OCI-LY7 (cell line): ENCODE data around the gene FAM193B. TPM values are rescaled to one million over a fixed set of nuclear protein-coding genes. Genes with fewer than 3 reads are reported as not detected.
A peak's percentile ranks its signal among the peaks of the same experiment; 100 is the strongest.

Experiments used
- BruUV-seq: library from RNA; stranded (reverse); fragments of 400-500 nt; replicated peaks from 2 replicates; lab custom pipeline; 2021; lab: Mats Ljungman, UMichigan
- CTCF ChIA-PET: fragments of 300-600 bp; sonication (Branson Sonifier 250); formaldehyde crosslinking; loops from one replicate; lab custom pipeline; 2022; ENCODE audit warnings: antibody characterized with exemption; ENCODE audit not compliant: unreplicated experiment; lab: Charles Lee
- POLR2A ChIA-PET: fragments of 300-600 bp; sonication (Branson Sonifier 250); formaldehyde crosslinking; loops from one replicate; lab custom pipeline; 2022; ENCODE audit warnings: antibody characterized with exemption; lab: Charles Lee
- DNase-seq: peaks from one replicate; pipeline ENCODE4 v3.0.0-alpha.2; 2015; ENCODE audit warnings: low spot score
- H2AFZ ChIP-seq: fragments of 200-600 bp; sonication (generic), shearing (Covaris generic); 2 replicates; pipeline ENCODE4 v1.6.1; 2014; ENCODE audit warnings: mild to moderate bottlenecking, antibody characterized with exemption, low read length, moderate library complexity
- H3K27ac ChIP-seq: fragments of 200-600 bp; sonication (generic); 2 replicates; pipeline ENCODE4 v1.5.1; 2014; ENCODE audit warnings: mixed run types, low read depth, mild to moderate bottlenecking, moderate library complexity, low read length, inconsistent platforms; ENCODE audit not compliant: poor library complexity, severe bottlenecking
- H3K36me3 ChIP-seq: fragments of 200-600 bp; sonication (generic); 2 replicates; pipeline ENCODE4 v1.6.1; 2014; ENCODE audit warnings: mild to moderate bottlenecking, antibody characterized with exemption, low read length, moderate library complexity, mixed read lengths; ENCODE audit not compliant: insufficient read depth
- H3K4me1 ChIP-seq: fragments of 200-600 bp; sonication (generic); 2 replicates; pipeline ENCODE4 v1.5.1; 2014; ENCODE audit warnings: mild to moderate bottlenecking, low read length; ENCODE audit not compliant: insufficient read depth, poor library complexity, severe bottlenecking
- H3K4me2 ChIP-seq: fragments of 200-600 bp; sonication (generic); 2 replicates; pipeline ENCODE4 v1.6.1; 2014; ENCODE audit warnings: mild to moderate bottlenecking, low read length
- H3K4me3 ChIP-seq: fragments of 200-600 bp; sonication (generic); 2 replicates; pipeline ENCODE4 v1.5.1; 2014; ENCODE audit warnings: mild to moderate bottlenecking, low read depth, low read length; ENCODE audit not compliant: poor library complexity, severe bottlenecking
- H3K79me2 ChIP-seq: fragments of 200-600 bp; sonication (generic); 2 replicates; pipeline ENCODE4 v1.6.1; 2016; ENCODE audit warnings: low read depth, mild to moderate bottlenecking, low read length, moderate library complexity, mixed read lengths; ENCODE audit not compliant: insufficient read depth
- H3K9me2 ChIP-seq: fragments of 200-600 bp; sonication (generic); 2 replicates; pipeline ENCODE4 v1.6.1; 2016; ENCODE audit warnings: mild to moderate bottlenecking, low read length, mixed read lengths; ENCODE audit not compliant: insufficient read depth
- H3K9me3 ChIP-seq: fragments of 200-600 bp; sonication (generic); 2 replicates; pipeline ENCODE4 v1.6.1; 2014; ENCODE audit warnings: mild to moderate bottlenecking, mixed run types, low read length, mixed read lengths
- H4K20me1 ChIP-seq: fragments of 200-600 bp; sonication (generic); 2 replicates; pipeline ENCODE4 v1.6.1; 2014; ENCODE audit warnings: mild to moderate bottlenecking, antibody characterized with exemption, low read length, moderate library complexity, mixed read lengths; ENCODE audit not compliant: insufficient read depth
- CTCF ChIP-seq: fragments of 200-600 bp; sonication (generic); conservative IDR thresholded peaks from 2 replicates; pipeline ENCODE4 v1.5.1; 2014; ENCODE audit warnings: mild to moderate bottlenecking, antibody characterized with exemption, low read length, moderate library complexity, mixed read lengths
- EZH2phosphoT487 ChIP-seq: fragments of 200-600 bp; sonication (generic); IDR thresholded peaks from 2 replicates; pipeline ENCODE4 v1.6.1; 2018; ENCODE audit warnings: low read depth, borderline replicate concordance, mild to moderate bottlenecking, mixed run types, antibody characterized with exemption, low read length, moderate library complexity, mixed read lengths
- intact Hi-C: fragments of 100-400 bp; cut with micrococcal nuclease; formaldehyde crosslinking; loops from one replicate; pipeline ENCODE4 v1.10.0; 2022; ENCODE audit not compliant: unreplicated experiment
- total RNA-seq, 2 experiments: library from RNA; depleted of rRNA in 1 of 2; stranded (reverse); fragments of >200 nt in 1 of 2; shearing (Covaris generic) in 1 of 2; gene quantifications; 2 replicates each; pipeline ENCODE4 v1.2.3, GENCODE V29; 2014 to 2022

Gene FAM193B
- total RNA-seq, 2 experiments from 2014 or later, result 63.2 to 104 TPM

GRCh38 chr5:177498013-177498787, 56.2 kb downstream of the FAM193B start:
- peaks cover 67% of the 10 kb centered on the region for H3K4me1 ChIP-seq
- DNase-seq, result no peak
- CTCF ChIA-PET, result interaction anchor here (0.5 to 1.0 kb wide), 5 partner anchors 9 to 109 kb away, joined by 3 to 4 read pairs (median 3); no protein-coding TSS in a partner anchor
- TF ChIP-seq EZH2phosphoT487, result no peak
- no peak for TF ChIP-seq CTCF
- peaks cover 13% of the 10 kb centered on the region for H3K36me3 ChIP-seq
- POLR2A ChIA-PET, result interaction anchor here (0.8 to 2.8 kb wide), 4 partner anchors 12 to 109 kb away, joined by 3 to 24 read pairs (median 4); partner anchors contain the start of gene DOK3
- H3K79me2 ChIP-seq, result no peaks in the 10 kb centered on the region
- H4K20me1 ChIP-seq, result peaks cover 6% of the 10 kb centered on the region; the same call in 1 of the 2 replicates
- no TSS peak for BruUV-seq
- peak overlapping the region; percentile 81 for H3K4me3 ChIP-seq
- H3K27ac ChIP-seq, result no peak overlapping the region
- H3K4me2 ChIP-seq, result peak overlapping the region; percentile 96
- intact Hi-C loops, result no loop called here
- H3K9me3 ChIP-seq, result no peaks in the 10 kb centered on the region
- H3K9me2 ChIP-seq, result no peaks in the 10 kb centered on the region
- peak overlapping the region; percentile 50; the same call in 1 of the 2 replicates for H2AFZ ChIP-seq

GRCh38 chr5:177497292-177498012, 56.9 kb downstream of the FAM193B start, which contains the start of gene PDLIM7:
PDLIM7 (minus strand) TSS chr5:177497604; CDS start chr5:177496512, 1,092 bp downstream.
- H3K4me1 ChIP-seq, result peaks cover 60% of the 10 kb centered on the region
- H2AFZ ChIP-seq, result peak within 1 kb of the TSS; percentile 50; the same call in 1 of the 2 replicates
- H3K36me3 ChIP-seq, result peaks cover 6% of the 10 kb centered on the region; the same call in 1 of the 2 replicates

More at GRCh38 chr5:177497292-177498012, 56.9 kb downstream of the FAM193B start, which contains the start of gene PDLIM7:
- intact Hi-C loops, result loop anchor here (2.0 kb wide), 2 partner anchors 43 to 107 kb away; no protein-coding TSS in a partner anchor
- no peak for TF ChIP-seq CTCF
- no peak for TF ChIP-seq EZH2phosphoT487
- Histone ChIP-seq H3K79me2 (no peaks in the 10 kb centered on the region), H3K27ac (peak within 1 kb of the TSS; percentile 29), H3K9me3 (no peaks in the 10 kb centered on the region), H3K4me2 (peak within 1 kb of the TSS; percentile 96), H3K9me2 (no peaks in the 10 kb centered on the region), H4K20me1 (peaks cover 6% of the 10 kb centered on the region; the same call in 1 of the 2 replicates), H3K4me3 (peak within 1 kb of the TSS; percentile 81)
- peak; percentile 96 for DNase-seq
- BruUV-seq, result no TSS peak
- ChIA-PET POLR2A (interaction anchor here (0.8 to 2.8 kb wide), 4 partner anchors 12 to 109 kb away, joined by 3 to 24 read pairs (median 4); partner anchors contain the start of gene DOK3), CTCF (interaction anchor here (0.6 to 1.0 kb wide), 5 partner anchors 10 to 385 kb away, joined by 3 to 4 read pairs (median 3); no protein-coding TSS in a partner anchor)
